Stimulated activated CD4-positive, alpha-beta T cell treated with anti-CD3 and anti-CD28 coated beads, Interleukin-15, amount 100 ng/mL, for 24 hours (primary cell): ENCODE measurements around the gene NUDT8.
"Not testable (repeated sequence)": the region's sequence is repeated elsewhere in the genome, so short reads cannot be mapped to it uniquely, and the experiment has no call there.

Source experiments
- DNase-seq: peaks from one replicate; pipeline ENCODE4 v3.0.0-alpha.2; 2020

The NUDT8 gene

GRCh38 chr11:67629386-67630227, at the start of gene NUDT8:
Gene NUDT8, minus strand, starts transcription at chr11:67629937. Its CDS starts 26 bp downstream, at chr11:67629911.
- DNase-seq: peak; percentile 93

GRCh38 chr11:67675058-67675747, 45.5 kb upstream of the NUDT8 start:
- DNase-seq: no peak

- no peak for DNase-seq
Measured at GRCh38 chr11:67674442-67674871, 44.7 kb upstream of the NUDT8 start, which contains the start of gene ALDH3B2. Gene ALDH3B2, minus strand, starts transcription at chr11:67674623. Its CDS starts 7,688 bp downstream, at chr11:67666935.

- DNase-seq: no peak
Measured at GRCh38 chr11:67673902-67674301, 44.2 kb upstream of the NUDT8 start.

- DNase-seq: no peak
Measured at GRCh38 chr11:67673358-67673757, 43.6 kb upstream of the NUDT8 start.

DNA sequence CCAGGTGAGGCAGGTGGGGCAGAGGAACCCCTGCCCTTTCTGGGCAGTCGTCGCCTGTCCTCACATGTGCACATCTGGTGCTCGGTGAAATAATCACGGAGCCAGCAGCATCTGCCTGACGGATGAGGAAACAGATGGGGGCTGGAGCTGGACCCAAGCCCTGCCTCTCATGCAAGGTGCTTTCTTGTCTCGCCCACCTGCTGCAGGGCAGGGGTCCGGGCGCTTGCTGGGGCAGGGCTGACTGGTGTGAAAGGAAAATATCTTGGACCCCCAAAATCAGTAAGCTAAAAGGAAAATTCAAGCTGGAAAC, 41.4 kb upstream of the NUDT8 start:
- DNase-seq: no peak

GRCh38 chr11:67670316-67671210, 40.8 kb upstream of the NUDT8 start:
- DNase-seq: no peak

GRCh38 chr11:67668192-67668551, 38.4 kb upstream of the NUDT8 start:
- no peak for DNase-seq

DNA sequence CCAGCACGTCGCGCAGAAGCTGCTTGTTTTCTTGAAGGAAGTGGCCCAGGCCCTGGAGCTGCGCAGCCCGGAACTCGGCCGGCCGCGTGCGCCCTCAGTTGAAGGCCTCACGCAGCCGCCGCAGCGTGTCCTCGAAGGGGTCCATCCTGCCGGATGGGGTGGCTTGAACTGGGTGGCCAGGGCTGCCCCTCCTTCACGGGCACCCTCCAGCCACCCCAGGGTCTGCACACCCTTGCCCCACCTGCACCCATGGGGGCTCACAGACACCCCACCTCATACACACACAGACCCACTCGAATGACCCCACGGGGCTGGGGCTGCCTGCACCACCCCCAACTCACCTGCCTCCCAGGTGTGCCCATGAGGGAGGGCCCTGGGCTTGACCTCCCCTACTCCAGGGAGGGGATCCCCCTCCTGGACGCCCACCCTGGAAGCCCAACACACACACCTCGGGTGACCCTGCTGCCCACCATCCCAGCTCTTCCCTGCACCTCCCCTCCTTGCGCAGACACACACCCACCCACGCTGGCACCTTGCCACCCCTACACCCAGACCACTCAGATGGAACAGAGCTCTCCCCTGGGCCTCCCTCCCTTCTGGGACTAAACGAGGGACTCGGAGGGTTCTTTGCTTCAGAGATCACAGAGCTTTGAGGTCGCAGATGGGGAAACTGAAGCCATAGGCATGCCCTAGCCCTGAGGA, 37.9 kb upstream of the NUDT8 start:
- no peak for DNase-seq

GRCh38 chr11:67666676-67667489, 37.1 kb upstream of the NUDT8 start:
- no peak for DNase-seq

- DNase-seq: no peak
Measured at GRCh38 chr11:67666303-67666645, 36.5 kb upstream of the NUDT8 start.

DNA sequence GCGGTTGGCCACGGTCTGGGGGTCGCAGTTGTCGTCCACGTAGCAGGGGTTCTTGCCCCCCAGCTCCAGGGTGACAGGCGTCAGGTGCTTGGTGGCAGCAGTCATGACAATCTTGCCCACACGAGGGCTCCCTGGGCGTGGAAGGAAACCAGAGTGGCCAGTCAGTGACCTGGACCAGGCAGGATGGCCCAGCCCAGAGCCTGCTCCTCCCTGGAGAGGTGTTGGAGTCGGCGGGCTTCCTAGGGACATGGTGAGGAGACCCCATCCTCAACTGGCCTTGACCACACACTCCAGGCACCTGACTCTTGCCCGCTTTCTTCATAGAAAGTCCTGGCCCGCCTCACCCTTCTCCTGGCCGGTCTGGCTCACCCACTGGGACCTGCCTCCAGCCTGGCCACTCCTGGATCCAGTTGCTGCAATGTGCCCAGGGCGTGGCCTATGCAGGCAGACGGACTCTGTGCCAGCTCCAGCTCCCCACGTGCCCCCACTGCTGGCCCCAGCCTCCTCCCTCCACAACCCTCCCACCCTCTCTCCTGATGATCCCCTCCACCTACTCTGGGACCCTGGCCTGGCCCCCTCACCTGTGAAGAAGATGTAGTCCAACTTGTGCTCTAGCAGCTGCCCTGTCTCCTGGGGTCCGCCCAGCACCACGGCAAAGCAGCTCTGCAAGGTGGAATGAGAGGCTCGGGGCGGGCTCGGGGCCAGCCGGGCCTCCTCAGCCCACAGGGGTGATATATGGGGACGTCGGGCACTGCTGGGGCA, 36.0 kb upstream of the NUDT8 start:
- DNase-seq: no peak

DNA sequence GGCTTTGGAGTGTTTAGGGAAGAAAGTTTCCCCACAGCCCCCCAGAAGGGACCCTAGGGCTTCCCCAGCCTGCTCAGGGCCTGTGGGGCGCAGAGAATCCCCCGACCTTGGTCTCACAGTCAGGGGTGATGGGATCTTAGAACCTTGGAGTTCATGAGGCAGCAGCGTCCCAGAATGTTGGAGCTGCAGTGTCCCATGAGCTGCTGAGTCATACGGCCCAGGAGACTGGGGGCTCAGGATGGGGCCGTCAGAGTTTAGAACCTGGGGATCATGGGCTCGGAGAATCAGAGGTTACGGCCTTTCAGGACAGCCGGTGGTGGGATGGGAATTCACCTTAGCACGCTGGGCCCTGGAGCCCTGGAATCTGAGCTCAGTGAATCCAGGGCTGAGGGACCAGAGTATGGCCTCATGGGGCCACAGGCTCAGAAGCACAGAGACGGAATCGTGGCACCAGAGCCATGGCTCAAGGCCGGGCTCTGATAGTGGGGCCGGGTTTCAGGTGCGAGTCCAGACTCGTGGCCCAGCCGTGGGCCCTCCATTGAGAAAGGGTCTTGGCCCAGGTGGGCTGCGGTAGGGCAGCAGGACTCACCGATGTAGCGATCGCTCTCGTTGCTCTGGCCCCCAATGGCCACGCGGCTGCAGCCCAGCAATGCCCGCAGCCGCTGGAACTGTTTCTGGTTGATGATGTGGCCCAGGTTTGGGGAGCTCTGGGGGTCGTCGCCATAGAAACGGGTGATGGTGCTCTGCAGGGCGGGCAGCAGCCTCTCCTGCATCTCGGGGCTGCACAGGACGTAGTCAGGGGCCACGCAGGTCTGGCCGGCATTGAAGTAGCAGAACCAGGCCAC, 35.2 kb upstream of the NUDT8 start:
- no peak for DNase-seq

GRCh38 chr11:67664213-67664585, 34.5 kb upstream of the NUDT8 start:
- DNase-seq: no peak

DNA sequence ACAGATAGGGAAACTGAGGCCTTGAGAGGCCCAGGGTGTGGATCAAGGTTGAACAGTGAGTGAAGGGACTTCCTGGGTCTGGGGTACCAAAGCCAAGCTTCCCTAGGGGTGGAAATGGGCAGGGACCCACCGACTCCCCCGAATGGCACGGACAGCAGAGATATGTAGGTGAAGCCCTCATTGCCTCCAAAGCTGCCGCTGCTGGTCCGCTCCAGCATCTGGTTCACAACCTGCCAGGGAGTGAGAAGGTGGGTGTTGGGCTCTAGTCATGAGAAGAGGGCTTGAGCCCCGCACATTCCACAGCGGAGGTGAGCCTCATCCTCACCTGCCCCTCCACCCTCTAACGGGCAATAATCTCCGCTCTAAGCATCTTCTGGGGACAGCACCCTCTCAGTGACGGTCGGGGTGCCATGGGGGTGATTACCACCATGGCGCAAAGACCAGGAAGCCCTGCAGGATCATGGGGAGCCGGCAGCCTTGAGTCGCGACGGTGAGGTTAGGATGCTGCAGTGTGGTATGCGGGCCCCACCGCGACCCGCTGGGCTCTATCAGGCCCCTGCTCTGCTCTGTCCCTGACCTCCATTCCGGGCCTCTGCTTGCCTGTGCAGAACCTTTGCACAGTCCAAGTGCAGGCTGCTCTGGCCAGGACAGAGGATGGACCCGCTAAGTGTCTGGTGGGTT, 33.9 kb upstream of the NUDT8 start:
- DNase-seq: no peak

GRCh38 chr11:67662835-67663531, 33.2 kb upstream of the NUDT8 start:
- no peak for DNase-seq

DNA sequence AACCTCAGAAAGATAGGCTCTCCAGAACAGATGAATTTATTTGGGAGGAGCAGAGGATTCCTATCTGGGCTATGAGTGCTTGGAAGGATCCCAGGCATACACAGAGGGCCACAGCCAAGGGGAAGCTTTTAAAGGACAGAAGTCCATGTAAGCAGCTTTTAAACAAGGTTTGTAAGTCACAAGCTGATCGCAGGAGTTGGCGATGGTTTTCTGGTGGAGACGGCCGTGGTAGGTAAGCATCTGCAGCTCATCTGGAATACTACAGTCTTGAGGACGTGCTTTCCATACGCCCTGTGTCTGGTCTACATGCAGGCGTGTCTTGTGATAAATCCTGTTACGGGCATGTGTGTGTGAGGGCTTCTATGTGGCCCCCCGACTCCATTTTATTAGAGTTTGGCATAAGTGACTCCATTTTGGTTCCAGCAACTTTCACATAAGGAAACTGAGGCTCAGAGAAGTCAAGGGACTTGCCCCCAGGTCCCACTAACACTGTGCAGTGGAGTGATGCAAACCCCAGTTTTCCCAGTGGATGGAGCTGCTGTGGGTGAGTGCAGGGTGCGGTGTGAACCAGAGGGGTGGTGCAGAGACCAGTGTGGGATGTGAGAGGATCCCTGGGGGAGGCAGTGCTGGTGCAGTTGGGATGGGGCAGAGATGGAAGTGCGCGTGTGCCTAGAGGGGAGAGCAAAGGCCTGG, 32.6 kb upstream of the NUDT8 start:
- DNase-seq: no peak

- DNase-seq: not testable (repeated sequence)
Measured at GRCh38 chr11:67660752-67661151, 31.0 kb upstream of the NUDT8 start.
